HG02840 (cell line): ENCODE data around the gene CALN1.

Source experiments
- ATAC-seq: cut with Tn5 transposase; IDR thresholded peaks from one replicate; pipeline ENCODE4 v1.9.1; 2021; ENCODE audit warnings: mild to moderate bottlenecking, moderate library complexity, moderate number of reproducible peaks; ENCODE audit not compliant: unreplicated experiment, low FRiP score

Gene CALN1

DNA sequence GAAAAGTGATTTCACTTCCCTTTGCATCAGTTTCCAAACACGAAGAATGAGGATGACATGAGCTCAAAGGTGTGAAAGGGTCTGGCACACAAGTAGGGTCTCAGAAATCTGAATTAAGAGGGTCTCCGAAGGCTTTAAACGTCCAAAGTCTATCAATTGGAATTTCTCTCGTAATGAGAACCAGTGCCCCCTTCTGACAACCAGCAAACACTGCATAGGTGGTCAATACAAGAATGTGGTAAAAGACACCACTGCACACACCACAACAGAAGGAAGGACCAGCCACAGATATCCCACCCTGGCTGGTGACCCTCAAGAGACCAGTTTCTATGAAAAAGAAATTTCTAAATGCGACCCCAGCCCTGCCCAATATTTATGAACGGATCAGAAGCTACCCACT is 78.1 kb downstream of the CALN1 start:
- no peak for ATAC-seq

DNA sequence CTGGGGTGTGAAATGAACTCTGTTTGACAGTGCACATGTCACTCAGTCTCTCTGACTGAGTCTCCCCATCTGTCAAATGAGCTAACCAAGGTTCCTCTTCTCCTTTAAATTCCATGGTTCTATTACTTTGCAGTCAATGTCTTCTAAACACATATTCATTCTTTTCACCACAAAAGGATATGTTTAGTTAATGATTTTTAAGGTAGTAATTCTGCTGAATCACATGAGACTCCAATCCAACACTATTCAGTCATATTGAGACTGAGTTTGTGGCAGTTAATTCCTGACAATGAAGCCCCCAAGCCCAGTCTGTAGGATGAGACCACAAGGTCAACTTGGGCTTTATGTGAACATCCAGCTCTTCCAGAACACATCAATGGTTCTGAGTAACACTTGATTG is 85.3 kb downstream of the CALN1 start:
- no peak for ATAC-seq

GRCh38 chr7:72326365-72326764 is 85.8 kb downstream of the CALN1 start:
- ATAC-seq: no peak

- no peak for ATAC-seq
These were observed 86.6 kb downstream of the CALN1 start for GRCh38 chr7:72325561-72325960.

DNA sequence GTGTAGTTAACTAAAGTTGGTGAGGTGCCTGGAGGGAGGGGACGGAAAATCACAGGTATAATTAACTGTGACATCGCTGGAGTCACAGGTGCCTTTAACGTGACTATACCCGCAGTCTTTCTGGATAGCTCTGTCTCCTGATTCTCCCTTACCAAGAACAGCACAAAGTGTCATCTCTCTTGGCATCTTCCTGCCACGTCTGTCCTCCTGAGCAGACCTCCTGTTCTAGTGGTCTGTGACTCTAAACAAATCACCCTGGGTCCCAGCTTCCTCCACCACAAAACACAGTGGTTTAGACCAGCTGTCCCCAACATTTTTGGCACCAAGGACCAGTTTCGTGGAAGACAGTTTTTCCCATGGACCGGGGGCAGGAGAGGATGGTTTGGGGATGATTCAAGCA is 90.5 kb downstream of the CALN1 start:
- no peak for ATAC-seq

GRCh38 chr7:72321081-72321480 is 91.1 kb downstream of the CALN1 start:
- ATAC-seq: no peak

DNA sequence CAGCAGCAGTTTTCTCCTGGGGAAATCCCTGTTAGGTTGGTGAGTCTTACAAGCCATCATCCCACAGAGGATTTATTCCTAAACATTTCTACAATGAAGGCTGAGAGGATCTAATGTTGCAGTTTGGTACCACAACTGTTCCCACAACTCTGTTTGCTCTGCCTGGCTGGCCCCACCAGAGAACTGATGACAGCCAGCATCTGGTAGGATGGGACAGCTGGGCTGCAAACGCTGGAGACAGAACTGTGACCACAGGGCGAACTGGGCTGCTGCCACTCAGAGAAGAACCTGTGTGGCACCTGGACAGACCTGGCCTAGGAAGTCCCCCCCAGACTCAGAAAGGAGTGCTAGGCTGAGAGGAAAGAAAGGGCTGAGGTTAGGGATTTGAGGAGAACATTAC is 94.8 kb downstream of the CALN1 start:
- ATAC-seq: no peak

DNA sequence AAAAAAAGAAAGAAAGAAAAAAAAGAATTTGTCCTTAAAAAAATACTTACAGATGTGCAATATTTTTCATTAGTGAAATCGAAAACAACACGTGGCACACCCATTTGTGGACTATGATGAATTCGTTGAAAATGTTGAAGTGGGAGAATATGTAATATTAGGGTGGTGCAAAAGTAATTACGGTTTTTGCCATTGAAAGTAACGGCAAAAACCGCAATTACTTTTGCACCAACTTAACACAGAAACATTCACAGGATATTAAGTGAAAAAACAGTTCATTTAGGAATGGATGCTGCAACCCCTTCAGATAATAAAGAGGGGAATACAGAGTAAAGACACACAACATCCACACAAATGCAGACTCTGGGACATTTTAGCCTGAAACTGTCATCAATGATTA is 96.0 kb downstream of the CALN1 start:
- no peak for ATAC-seq

- no peak for ATAC-seq
These were observed 98.2 kb downstream of the CALN1 start for GRCh38 chr7:72313906-72314305.

- ATAC-seq: no peak
These were observed 101.8 kb downstream of the CALN1 start for GRCh38 chr7:72310301-72310700.

- ATAC-seq: no peak
These were observed 102.7 kb downstream of the CALN1 start for GRCh38 chr7:72309476-72309875.

DNA sequence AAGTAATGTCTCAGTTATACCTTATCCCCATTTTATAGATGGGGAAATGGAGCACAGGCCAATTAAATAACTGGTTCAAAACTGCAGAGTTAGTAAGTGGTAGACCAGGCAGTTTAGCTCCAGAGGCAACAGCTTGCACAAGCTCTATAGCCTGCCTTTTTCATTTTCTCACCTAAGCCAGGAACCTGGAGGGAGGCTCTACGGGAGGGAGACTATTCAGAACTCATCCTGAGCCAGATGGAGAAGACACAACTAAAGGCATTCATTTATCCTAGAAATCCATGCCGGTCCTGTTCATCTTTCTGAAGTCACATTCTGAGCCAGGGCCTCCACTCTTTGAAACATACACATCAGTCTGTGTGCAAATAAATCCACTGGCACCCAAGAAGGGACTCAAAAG is 103.2 kb downstream of the CALN1 start:
- ATAC-seq: no peak

DNA sequence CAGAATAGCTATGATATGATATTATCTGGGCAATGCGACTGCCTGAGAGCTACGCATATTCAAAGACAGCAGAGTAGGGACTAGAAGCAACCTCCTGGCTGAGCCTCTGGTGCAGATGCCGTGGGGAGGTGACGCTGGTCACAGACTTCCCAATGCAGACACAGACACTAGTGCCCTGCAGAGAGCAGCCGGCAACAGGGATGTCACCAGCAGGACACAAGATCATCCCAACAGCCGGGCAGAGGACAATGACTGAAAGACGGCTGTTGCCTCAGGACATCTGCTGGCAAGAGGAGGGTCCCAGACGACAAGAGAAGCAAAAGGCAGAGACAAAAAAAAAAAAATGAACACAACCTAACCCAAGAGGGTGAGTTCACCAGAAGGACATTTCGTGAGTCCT is 104.6 kb downstream of the CALN1 start:
- no peak for ATAC-seq

- ATAC-seq: no peak
These were observed 113.2 kb downstream of the CALN1 start for GRCh38 chr7:72298912-72299311.

DNA sequence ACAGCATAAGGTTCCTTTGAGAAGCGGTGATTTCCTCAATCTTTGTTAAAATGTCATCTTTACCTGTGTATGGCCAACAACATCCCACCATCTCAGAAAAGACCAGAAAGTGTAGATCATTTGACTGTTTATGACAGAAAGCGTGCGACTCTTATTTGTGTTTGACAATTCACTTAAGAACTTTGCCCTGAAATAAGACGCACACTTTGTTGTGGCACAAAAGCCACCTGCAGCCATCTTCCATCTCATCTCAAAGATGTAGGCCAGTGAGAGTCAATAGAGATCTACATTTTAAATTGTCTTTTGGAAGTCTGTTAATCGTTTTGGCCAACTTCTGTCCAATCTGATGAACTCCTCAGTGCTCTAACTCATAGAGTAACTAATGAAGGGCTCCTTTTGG is 114.0 kb downstream of the CALN1 start:
- no peak for ATAC-seq

GRCh38 chr7:72297636-72298035 is 114.5 kb downstream of the CALN1 start:
- no peak for ATAC-seq

DNA sequence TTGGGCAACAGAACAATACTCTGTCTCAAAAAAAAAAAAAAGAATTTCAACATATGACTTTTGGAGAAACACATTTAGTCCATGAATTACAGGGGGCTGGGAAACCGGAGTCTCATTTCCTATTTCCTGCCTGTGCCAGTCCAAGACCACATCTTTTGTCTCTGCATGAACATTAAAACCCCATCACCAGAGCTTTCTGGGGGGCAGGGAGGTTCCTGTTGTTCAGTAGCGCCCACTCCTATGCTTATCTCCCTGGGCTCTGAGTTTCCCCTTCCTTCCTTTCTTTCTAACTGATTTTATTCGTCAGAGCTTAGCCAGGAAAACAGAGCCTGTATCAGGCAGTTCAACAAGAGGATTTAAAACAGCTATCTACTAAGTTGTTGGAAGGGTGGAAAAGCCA is 119.3 kb downstream of the CALN1 start:
- ATAC-seq: no peak

- ATAC-seq: no peak
These were observed 120.0 kb downstream of the CALN1 start for GRCh38 chr7:72292118-72292517.

- no peak for ATAC-seq
These were observed 125.6 kb downstream of the CALN1 start for GRCh38 chr7:72286519-72286918.

DNA sequence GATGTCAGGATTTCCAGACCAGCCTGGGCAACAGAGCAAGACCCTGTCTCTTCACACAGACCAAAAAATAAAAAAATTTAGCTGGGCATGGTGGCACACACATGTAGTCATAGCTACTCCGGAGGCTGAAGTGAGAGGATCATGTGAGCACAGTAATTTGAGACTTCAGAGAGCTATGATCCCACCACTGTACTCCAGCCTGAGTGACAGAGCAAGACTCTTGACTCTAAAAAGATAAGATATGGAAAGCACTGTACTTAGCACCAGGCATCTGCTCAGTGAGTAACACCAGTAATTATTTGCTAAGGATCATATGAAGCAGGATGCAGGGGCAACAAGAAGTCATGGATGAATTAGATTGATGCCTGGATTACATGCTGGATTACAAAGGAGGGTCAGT is 128.8 kb downstream of the CALN1 start:
- no peak for ATAC-seq

DNA sequence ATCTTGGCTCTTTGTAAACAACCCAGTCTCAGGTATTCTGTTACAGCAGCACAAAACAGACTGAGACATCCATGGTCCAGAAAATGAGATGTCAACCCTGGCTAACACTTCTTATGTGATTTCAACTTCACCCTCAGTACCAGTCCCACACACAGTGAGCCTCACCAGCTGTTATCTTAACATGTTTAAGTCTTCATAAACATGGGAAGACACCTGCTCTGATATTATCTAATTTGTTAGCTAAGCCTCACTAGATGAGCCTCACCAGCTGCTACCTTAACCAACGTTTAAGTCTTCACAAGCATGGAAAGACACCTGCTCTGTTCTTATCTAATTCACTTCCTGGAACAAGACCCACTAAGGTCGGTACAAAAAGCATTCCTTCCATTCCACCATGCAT is 130.8 kb downstream of the CALN1 start:
- ATAC-seq: no peak

GRCh38 chr7:72279203-72279602 is 132.9 kb downstream of the CALN1 start:
- no peak for ATAC-seq

GRCh38 chr7:72278550-72278949 is 133.6 kb downstream of the CALN1 start:
- ATAC-seq: no peak
